Tibial nerve (tissue), 4 donors: ENCODE results near the gene POLR1C. TPM values are rescaled to one million over a fixed set of nuclear protein-coding genes. Genes with fewer than 3 reads are reported as not detected.
"Not testable (repeated sequence)": the region's sequence is repeated elsewhere in the genome, so short reads cannot be mapped to it uniquely, and the experiment has no call there.

Source experiments
- DNase-seq, 2 donors: peaks; one replicate each; pipeline ENCODE4 v3.0.0-alpha.2; 2019; ENCODE audit warnings: low spot score in 2 of 2
- H3K27ac ChIP-seq, 4 donors: fragments of 200-600 bp; sonication (generic) in 3 of 4; one replicate each; pipeline ENCODE4 v1.5.1; 2017 to 2019; ENCODE audit warnings: mild to moderate bottlenecking in 1 of 4
- H3K27me3 ChIP-seq, 2 donors: fragments of 200-600 bp; sonication (generic) in 1 of 2; one replicate each; pipeline versions ENCODE4 v1.5.1 to v1.6.0; 2017 to 2019
- H3K36me3 ChIP-seq, 3 donors: fragments of 200-600 bp; sonication (generic); one replicate each; pipeline ENCODE4 v1.5.1; 2018 to 2019
- H3K4me1 ChIP-seq, 4 donors: fragments of 200-600 bp; sonication (generic) in 3 of 4; one replicate each; pipeline ENCODE4 v1.5.1; 2017 to 2019
- H3K4me3 ChIP-seq, 4 donors: fragments of 200-600 bp; sonication (generic) in 3 of 4; one replicate each; pipeline ENCODE4 v1.5.1; 2017 to 2019; ENCODE audit warnings: mild to moderate bottlenecking in 1 of 4, moderate library complexity in 1 of 4
- H3K9me3 ChIP-seq, 4 donors: fragments of 200-600 bp; sonication (generic) in 3 of 4; one replicate each; pipeline ENCODE4 v1.5.1; 2017 to 2019
- EP300 ChIP-seq, 2 donors: sonication (generic); formaldehyde crosslinking; IDR thresholded peaks; one replicate each; pipeline ENCODE4 v1.6.1; 2017; ENCODE audit warnings: antibody characterized with exemption in 2 of 2, mild to moderate bottlenecking in 1 of 2
- POLR2A ChIP-seq, 2 donors: fragments of 450-650 bp; IDR thresholded peaks; one replicate each; pipeline ENCODE4 v1.6.1; 2017; ENCODE audit warnings: antibody characterized with exemption in 2 of 2, mild to moderate bottlenecking in 2 of 2, moderate library complexity in 2 of 2
- WGBS, 2 donors: methylation state at CpG; one replicate each; pipeline ENCODE4 v1.1.5; 2018; 5-methylcytosine and 5-hydroxymethylcytosine counted together
- total RNA-seq, 4 donors: library from RNA; depleted of rRNA; stranded (reverse); fragments of >200 nt; gene quantifications; one replicate each; pipeline ENCODE4 v1.1.0, GENCODE V29; 2016
- TF ChIP-seq, protein P1 (sequence below), 5 experiments: fragments of 200-600 bp in 3 of 5; fragments of 450-650 bp in 2 of 5; sonication (generic) in 3 of 5; IDR thresholded peaks; one replicate each; pipeline ENCODE4 v1.5.1; 2016 to 2019; ENCODE audit warnings: antibody characterized with exemption in 5 of 5, mild to moderate bottlenecking in 3 of 5, moderate library complexity in 2 of 5

The POLR1C gene
- total RNA-seq, 4 donors from 2014 or later, result 24.5 to 45.5 (median 29.7) TPM

DNA sequence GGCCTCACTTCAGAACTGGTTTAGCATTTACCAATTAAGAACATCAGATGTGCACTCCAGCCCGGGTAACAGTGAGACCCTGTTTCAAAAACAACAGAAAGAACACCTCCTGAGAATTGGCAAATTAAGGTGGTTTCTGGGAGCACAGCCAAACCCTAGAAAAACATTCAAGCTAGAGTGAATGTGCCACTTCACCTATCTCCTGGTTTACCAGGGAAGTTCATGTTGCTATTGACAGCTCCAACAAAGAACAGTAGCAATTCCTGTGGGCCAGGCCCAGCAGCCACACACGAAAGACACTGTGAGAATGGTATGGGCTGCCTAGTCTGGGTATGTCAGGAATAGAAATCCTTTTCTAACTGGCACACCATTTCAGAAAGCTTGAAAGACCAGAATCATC is 4.9 kb downstream of the POLR1C start:
- TF ChIP-seq, protein P1, sequence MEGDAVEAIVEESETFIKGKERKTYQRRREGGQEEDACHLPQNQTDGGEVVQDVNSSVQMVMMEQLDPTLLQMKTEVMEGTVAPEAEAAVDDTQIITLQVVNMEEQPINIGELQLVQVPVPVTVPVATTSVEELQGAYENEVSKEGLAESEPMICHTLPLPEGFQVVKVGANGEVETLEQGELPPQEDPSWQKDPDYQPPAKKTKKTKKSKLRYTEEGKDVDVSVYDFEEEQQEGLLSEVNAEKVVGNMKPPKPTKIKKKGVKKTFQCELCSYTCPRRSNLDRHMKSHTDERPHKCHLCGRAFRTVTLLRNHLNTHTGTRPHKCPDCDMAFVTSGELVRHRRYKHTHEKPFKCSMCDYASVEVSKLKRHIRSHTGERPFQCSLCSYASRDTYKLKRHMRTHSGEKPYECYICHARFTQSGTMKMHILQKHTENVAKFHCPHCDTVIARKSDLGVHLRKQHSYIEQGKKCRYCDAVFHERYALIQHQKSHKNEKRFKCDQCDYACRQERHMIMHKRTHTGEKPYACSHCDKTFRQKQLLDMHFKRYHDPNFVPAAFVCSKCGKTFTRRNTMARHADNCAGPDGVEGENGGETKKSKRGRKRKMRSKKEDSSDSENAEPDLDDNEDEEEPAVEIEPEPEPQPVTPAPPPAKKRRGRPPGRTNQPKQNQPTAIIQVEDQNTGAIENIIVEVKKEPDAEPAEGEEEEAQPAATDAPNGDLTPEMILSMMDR (IDR thresholded peaks at IDR 0.05), result no peak
- TF ChIP-seq EP300 (IDR thresholded peaks at IDR 0.05) (no peak), POLR2A (IDR thresholded peaks at IDR 0.05) (no peak)
- Histone ChIP-seq H3K9me3 (no peaks in the 10 kb centered on the region), H3K4me3 (no peak overlapping the region), H3K4me1 (peaks cover 0 to 19% (median 11%) of the 10 kb centered on the region in 4 donors), H3K27me3 (no peaks in the 10 kb centered on the region), H3K27ac (no peak overlapping the region), H3K36me3 (peaks cover 0 to 77% (median 30%) of the 10 kb centered on the region in 3 donors)
- no peak for DNase-seq
- WGBS, 2 donors, result 68 to 80% methylated on average over 2 of the region's 2 CpGs

DNA sequence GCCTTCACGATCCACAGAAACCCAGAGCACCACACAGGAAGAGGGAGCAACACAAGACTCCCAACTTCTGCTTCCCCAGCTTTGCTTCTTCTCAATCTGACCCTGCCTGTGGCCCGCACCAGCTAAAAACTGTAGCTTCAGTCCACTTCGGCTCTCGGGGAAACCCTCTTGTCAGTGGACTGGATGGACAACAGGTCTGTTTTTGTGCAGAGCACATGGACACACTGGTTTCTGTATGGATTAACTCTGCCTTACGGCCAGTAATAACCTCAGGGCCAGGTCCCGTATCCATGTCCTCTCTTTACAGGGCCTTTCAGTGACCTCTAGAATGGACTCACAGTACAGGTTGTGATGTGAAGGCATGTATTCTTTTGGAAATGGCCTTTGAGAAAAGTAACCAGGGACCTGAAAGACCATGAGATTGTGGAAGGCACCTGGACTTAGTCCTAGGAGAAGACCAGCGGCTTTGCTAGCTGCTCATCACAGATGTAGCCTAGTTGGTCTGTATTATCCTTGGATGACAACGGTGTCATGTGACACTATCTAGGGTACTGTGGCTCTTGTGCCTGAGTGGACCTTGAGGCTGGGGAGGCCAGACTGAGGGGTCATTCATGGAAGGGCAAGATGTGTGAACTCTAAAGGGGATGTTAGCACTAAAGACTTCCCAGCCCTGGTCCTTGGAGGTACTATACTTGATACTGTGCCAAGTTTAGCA is 5.8 kb downstream of the POLR1C start:
- Histone ChIP-seq H3K4me3 (no peak overlapping the region), H3K27me3 (no peaks in the 10 kb centered on the region), H3K36me3 (peaks cover 0 to 86% (median 30%) of the 10 kb centered on the region in 3 donors), H3K9me3 (no peaks in the 10 kb centered on the region), H3K4me1 (peaks cover 0 to 16% (median 10%) of the 10 kb centered on the region in 4 donors), H3K27ac (no peak overlapping the region)
- WGBS, 2 donors, result 84 to 85% methylated on average over 8 of the region's 8 CpGs
- TF ChIP-seq EP300 (IDR thresholded peaks at IDR 0.05) (no peak), POLR2A (IDR thresholded peaks at IDR 0.05) (no peak)
- TF ChIP-seq, protein P1 (IDR thresholded peaks at IDR 0.05), result no peak
- no peak for DNase-seq

DNA sequence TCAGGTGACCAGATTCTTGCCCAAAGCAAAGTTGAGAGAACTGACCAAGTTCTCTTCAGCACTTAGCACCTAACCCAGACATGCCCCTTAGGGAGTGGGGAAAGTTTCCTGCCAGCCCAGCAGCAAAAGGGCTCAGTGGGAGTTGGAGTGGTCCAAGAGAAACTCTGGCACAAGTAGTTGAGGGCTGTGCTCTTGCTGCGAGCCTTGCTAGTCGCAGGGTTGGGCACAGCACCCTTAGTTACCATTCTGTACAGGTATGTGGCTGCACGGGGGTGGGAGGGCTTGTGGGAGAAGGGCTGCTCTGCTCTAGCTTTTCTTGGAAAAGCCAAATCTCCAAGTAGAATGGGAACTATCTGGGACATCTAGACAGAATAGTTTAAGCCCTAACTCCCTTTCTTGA is 6.4 kb downstream of the POLR1C start:
- 79 to 82% methylated on average over 3 of the region's 3 CpGs for WGBS, 2 donors
- H3K27me3 ChIP-seq, result no peaks in the 10 kb centered on the region
- no peak for DNase-seq
- H3K36me3 ChIP-seq, result peaks cover 0 to 92% (median 30%) of the 10 kb centered on the region in 3 donors
- no peaks in the 10 kb centered on the region for H3K9me3 ChIP-seq
- no peak overlapping the region for H3K4me3 ChIP-seq
- H3K27ac ChIP-seq, result no peak overlapping the region
- TF ChIP-seq EP300 (IDR thresholded peaks at IDR 0.05) (no peak), POLR2A (IDR thresholded peaks at IDR 0.05) (no peak)
- TF ChIP-seq, protein P1 (IDR thresholded peaks at IDR 0.05), result no peak
- H3K4me1 ChIP-seq, result peaks cover 0 to 10% (median 4%) of the 10 kb centered on the region in 4 donors

DNA sequence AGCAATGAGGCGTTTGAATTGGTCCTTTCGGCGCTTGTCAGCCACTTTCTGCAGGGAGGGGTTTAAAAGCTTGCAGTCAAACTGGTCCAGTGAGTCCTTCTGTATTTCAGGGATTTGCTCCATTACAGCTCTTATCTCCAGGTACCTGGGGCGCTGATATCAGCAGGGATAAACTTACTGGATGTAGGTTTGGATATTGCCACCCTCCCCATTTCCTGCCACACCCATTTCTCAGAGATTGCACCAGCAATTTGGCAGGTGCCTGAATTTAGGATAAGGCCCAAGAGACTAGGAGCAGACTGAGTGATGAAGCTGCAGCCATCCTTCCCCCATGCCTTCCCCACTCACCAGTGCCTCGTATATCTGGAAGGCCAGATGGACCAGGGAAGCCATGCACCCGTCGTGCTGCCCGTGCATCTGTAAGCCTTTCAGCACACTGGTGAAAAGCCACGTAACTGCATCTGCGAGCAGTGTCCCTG is 7.6 kb downstream of the POLR1C start:
- Histone ChIP-seq H3K27ac (no peak overlapping the region), H3K9me3 (no peaks in the 10 kb centered on the region), H3K4me1 (no peaks in the 10 kb centered on the region), H3K4me3 (no peak overlapping the region), H3K27me3 (no peaks in the 10 kb centered on the region), H3K36me3 (peaks cover 0 to 100% (median 30%) of the 10 kb centered on the region in 3 donors)
- no peak for TF ChIP-seq POLR2A (IDR thresholded peaks at IDR 0.05)
- TF ChIP-seq EP300 (IDR thresholded peaks at IDR 0.05), result no peak
- TF ChIP-seq, protein P1 (IDR thresholded peaks at IDR 0.05), result no peak
- WGBS, 2 donors, result 87 to 88% methylated on average over 10 of the region's 10 CpGs
- no peak for DNase-seq

DNA sequence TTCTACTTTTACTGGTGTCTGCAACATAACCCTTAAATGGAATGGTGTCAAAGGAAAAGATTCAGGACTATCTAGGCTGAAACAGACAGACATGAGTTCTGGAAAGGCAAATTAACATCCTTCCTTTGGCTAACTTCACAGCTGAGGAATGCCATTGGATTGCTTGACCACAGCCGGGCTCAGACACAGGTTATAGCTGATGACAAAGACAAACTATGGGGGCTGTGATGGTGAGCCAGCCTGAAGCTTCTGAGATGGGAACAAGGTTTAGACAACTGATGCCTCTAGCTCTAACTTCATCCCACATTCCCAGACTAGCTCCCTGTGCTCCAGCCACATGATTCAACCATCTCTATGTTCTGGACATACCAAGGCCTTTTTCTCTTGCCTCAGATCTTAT is 15.3 kb downstream of the POLR1C start:
- Histone ChIP-seq H3K4me1 (no peaks in the 10 kb centered on the region), H3K9me3 (no peaks in the 10 kb centered on the region), H3K4me3 (no peak overlapping the region), H3K27me3 (no peaks in the 10 kb centered on the region), H3K36me3 (peaks cover 0 to 97% (median 0%) of the 10 kb centered on the region in 3 donors), H3K27ac (no peak overlapping the region)
- DNase-seq, result no peak
- TF ChIP-seq EP300 (IDR thresholded peaks at IDR 0.05) (no peak), POLR2A (IDR thresholded peaks at IDR 0.05) (no peak)
- TF ChIP-seq, protein P1 (IDR thresholded peaks at IDR 0.05), result no peak
- WGBS, 2 donors, result 88 to 90% methylated on average over 1 of the region's 1 CpG

DNA sequence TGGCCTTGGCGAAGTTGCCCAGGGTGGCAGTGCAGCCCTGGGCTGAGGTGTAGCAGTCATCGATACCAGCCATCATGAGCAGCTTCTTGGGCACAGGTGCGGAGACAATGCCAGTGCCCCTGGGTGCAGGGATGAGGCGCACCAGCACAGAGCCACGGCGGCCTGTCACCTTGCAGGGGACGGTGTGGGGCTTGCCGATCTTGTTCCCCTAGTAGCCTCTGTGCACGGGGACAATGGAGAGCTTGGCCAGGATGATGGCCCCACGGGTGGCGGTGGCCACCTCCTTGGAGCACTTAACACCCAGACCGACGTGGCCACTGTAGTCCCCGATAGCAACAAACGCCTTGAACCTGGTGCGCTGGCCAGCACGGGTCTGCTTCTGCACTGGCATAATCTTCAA is 22.1 kb downstream of the POLR1C start:
- not testable (repeated sequence) for H3K9me3 ChIP-seq, H3K27me3 ChIP-seq, DNase-seq, H3K4me1 ChIP-seq, H3K27ac ChIP-seq, H3K4me3 ChIP-seq
- H3K36me3 ChIP-seq, result peaks cover 0 to 89% (median 0%) of the 10 kb centered on the region in 3 donors
- 96% methylated on average over 13 to 17 of the region's 17 CpGs for WGBS, 2 donors

DNA sequence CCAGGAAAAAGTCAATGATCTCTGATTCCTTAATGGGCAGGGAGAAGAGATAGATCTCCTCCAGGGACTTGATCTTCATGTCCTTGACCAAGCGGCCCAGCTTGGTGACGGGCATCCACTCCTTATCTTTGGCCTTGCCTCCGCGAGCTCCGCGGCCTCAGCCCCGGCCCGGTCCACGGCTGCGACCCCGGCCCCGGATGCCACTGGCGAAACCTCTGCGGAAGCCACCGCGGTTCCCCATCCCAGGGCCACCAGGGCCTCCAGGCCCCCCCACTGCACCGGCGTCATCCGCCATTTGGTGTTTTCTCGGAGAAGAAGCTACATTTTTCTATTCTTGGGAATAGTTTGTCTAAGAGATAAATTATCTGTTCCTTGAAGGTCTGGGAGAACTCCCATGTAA is 22.5 kb downstream of the POLR1C start:
- 96% methylated on average over 20 of the region's 20 CpGs for WGBS, 2 donors
- H3K9me3 ChIP-seq, result not testable (repeated sequence)
- H3K36me3 ChIP-seq, result peaks cover 0 to 89% (median 0%) of the 10 kb centered on the region in 3 donors

More for the DNA sequence above, 22.5 kb downstream of the POLR1C start:
- H3K27ac ChIP-seq, H3K27me3 ChIP-seq, H3K4me3 ChIP-seq, DNase-seq, H3K4me1 ChIP-seq: not testable (repeated sequence)
